GM10847 (cell line): ENCODE measurements around the gene MAML2.

ENCODE experiments used
- POLR2A ChIP-seq: IDR thresholded peaks from 2 replicates; pipeline ENCODE4 v1.6.1; 2011; ENCODE audit not compliant: insufficient read length; ENCODE audit errors: extremely low read depth

The MAML2 gene

DNA sequence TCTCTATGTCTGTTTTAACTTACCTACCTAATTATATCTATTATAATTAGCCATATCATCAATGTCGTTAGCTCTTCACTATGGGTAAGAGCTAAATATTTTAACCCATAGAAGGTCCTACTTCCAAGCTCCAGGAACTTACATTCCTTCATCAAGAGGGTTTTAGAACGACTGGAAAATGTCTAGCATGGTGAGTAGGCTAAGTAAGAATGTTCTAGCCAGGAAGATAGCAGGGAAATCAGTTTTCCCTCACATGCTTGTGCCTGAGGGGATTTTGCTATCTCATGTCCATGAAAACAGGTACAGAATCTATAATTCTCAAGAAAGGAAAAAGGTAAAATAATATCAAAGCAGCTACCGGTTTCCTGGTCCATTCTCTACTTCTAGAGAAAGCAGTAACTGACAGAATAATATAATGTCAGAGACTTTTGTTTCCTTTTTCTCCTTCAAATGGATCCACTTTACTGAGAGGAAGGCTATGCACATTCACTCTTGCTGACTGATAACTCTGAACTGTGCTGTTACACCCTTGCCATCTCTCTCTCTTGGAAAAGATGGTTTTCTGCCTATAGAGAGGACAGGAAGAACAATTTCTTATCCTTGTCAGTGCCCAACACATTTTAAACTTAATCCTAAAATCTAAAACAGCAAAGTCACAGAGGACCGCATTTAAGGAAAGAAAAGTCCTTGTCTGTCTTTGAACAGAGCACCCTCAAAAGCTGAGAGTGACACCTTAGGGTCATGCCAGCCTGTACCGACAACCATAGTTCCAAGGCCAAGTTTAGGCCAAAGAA, 67.0 kb downstream of the MAML2 start:
- TF ChIP-seq POLR2A: no peak

DNA sequence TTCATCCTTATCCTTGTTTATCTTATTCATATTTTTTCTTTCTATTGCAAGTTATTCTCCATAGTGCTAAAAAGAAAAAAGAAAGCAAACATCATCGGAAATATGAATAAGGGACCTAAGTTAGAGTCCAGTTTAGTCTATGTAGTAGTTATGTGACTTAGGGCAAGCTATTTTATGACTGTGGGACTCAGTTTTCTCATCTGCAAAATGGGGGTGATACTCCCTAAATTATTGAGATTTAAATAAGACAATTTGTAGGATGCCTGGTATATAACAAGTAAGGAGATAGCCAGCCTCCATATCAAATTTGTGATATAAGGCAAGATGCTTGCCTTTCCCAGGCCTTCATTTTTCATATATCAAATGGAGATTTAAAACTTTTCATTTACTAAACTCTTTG, 69.5 kb downstream of the MAML2 start:
- no peak for TF ChIP-seq POLR2A

DNA sequence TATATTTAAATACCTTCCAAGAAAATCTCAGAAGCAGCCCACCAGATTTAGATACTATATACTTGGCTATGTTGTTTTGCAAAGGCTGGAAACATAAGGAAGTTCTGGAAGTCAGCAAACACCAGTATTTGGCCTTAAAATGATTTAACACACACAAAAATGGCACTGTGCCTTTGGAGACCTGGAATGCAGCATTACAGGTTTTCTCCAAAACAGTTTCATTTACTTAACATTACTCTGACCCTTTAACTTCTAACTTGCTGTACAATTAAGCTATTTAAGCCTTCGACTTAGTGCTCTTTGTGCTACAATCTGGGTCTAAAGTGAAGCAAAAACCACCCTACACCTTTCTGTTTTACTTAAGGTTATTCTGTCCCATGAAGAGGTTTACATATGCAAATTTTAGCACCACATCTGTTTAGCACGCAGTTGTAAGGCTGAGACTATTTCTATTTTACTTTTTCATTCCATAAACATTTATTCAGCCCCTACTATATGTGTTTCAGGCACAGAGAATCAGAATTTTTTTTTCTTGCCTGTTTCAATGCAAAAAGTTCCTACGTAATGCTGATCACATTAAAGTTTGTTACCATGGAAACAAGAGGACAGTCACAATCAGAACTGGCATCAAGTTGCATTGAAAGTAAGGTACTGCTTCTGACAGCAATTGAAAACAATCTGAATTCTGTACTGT, 70.3 kb downstream of the MAML2 start:
- TF ChIP-seq POLR2A: no peak

DNA sequence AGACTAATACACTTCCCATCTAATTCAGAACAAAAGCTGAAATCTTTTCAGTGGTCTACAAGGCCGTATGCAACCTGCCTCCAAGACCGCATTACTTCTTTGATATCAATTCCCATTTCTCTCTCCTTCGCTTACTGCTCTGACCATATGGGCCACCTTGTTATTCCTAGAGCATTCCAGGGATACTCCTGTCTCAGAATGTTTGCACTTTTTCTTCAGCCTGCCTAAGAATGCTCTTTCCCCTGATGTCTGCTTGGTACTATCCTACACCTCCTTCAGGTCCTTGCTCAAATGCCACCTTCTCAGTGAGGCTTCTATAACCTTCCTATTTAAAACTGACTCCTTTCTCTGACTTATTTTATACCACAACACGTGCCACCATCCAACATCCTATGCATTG, 71.2 kb downstream of the MAML2 start:
- no peak for TF ChIP-seq POLR2A

DNA sequence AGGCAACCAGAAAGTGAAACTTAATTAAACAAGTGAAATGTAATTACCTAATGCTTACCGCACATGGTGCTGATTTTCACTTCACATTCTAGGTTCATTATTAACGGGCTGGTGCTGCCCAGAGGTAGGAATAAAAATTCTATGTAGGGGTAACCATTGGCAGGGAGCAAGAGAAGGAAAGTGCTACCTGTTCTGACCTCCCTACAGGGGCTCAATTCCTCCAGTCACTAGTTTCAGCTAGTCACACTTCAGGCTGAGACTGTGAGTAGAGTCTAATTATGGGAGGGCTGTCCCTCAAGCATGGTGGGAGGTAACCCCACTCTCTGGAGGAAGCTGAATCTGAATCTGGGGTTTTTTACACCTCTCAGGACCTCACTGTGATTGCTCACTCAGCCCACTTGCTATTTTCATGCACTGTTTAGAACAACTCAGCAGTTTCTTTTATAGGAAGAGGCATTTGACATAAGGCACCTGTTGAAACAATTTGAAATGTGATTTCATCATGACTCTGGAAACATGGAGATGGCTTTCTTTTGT, 75.4 kb downstream of the MAML2 start:
- TF ChIP-seq POLR2A: no peak

DNA sequence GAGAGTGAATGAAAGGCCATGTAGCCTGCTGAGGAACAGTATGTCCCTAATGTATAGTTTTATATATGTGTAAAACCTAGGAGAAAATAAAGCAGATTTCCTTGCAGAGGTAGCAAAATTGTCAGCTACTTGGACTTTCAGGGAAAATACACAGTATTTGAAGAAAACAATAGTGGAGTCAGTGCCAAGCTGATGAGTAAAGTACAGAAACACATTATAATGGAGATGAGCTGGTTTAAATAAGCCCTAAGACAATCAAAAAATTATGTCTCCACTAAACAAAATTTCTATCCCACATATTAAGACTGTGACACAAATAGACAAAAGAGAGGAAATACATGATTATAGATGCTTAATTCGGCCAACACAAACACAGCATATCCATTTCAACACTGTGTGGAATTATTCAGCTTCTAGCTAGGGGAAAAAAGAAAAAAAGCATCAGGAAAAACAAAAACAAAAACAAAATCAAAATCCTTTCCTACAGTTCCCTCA, 75.9 kb downstream of the MAML2 start:
- TF ChIP-seq POLR2A: no peak

DNA sequence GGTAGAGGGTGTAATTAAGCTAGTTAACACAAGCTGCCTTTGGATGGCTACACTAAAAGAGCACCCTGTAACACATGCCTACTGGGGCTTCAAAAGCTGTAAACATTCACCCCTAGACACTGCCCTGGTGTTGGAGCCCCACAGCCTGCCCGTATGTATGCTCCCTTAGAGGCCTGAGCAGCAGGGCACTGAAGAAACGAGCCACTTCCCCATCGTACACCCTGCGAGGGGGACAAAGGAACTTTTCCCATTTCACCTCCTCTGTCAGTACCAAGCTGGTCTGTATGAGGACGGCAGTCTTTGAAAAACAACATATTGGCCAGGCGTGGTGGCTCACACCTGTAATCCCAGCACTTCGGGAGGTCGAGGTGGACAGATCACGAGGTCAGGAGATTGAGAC, 77.0 kb downstream of the MAML2 start:
- no peak for TF ChIP-seq POLR2A

DNA sequence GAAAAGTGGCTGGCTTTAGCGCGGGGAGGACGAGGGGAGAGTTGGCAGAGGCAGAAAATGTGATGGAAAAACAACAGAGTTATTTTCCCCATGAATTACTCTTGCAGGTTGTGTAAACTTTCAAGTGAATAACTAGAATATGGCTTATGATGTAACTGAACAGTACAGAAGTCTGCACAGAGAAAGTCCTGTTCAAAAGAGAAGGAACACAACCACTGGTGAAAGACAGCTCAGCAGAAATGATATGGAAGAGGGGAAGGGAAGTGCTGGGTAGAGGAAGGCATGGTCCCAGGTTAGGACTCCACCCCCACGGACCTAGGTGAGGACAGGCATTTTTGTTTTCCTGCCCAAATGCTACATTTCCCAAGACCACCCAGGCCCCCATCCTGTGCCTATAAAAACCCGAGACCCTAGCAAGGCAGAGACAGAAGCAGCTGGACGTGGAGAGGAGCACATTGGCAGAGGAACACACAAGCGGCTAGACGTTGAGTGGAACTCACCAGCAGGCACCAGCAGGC, 77.7 kb downstream of the MAML2 start:
- no peak for TF ChIP-seq POLR2A

DNA sequence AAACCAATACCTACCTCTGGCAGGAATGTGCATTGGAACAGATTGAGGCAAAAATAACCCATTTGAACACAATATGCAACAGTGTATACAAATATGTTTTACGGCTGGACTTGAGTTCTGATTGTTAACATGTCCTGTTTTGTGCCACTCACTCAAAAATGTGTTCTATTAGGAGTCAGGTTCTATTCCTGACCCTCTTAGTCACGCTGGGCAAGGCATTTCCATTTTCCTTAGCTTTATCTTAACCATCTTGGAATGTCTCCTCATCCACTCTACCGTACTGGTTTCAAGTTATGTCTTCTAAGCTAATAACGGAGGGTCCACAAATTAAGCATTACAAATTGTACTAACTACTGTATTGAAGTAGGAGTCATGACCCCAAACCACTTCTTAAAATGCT, 78.6 kb downstream of the MAML2 start:
- TF ChIP-seq POLR2A: no peak

DNA sequence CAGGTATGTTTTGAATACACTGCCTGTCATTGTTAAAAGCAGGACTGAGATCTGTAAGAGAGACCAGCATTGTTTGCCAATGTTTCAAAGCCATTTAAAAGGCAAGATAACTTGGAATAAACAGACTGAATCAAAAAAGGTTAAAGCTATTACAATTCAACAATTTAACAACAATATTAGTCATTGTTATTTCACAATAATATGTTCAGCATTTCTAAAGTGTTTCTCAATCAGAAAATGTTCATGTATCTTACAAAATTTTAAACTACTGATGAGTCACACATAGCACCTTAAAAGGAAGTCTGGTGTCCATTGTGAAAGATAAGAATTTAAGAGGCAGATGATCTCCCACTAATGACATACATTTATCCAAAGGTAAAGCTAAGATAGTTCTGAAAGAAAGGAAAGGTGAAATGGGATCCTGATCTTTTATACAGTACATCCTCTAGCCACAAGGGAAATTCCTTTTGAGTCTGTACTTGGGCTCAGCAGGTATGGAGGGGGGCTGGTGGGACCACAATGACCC, 79.7 kb downstream of the MAML2 start:
- no peak for TF ChIP-seq POLR2A

DNA sequence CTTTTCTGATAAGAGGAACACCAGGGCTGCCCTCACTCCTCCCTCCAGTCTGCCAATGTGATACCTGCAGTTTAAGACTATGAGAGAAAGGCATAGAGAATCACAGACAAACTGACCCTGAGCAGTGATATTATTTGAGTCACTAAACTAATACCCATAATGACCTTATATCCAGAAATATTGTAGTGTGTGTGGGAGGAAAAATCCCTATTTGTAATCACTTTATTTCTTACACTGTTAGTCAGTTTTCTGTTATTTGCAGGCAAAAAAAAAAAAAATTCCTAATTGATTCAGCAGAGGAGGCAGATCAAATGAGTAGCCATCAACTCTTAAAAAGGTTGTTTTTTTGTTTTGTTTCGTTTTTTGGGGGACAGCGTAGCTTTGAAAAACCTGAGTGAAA, 82.5 kb downstream of the MAML2 start:
- TF ChIP-seq POLR2A: no peak

DNA sequence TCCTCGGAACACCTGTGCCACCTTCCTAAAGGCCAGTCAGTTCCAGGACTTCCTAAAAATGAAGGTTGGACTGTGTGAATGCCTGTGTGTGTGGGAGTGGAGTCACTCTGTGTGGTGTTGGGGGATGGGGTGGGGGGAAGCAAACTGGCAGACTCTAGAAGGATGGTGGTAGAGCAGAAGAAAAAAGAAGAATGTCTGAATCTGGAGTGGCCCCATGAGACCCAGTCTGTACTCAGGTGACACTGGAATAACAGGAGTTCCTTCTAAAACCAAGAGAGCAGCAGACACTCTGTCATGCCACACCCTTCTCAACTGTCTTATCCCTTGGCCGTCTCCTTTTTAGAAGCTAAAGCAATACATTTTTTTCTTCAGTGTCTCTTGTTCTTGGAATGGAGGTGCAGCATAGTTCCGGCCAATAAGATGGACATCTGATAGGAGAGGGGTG, 82.9 kb downstream of the MAML2 start:
- no peak for TF ChIP-seq POLR2A

DNA sequence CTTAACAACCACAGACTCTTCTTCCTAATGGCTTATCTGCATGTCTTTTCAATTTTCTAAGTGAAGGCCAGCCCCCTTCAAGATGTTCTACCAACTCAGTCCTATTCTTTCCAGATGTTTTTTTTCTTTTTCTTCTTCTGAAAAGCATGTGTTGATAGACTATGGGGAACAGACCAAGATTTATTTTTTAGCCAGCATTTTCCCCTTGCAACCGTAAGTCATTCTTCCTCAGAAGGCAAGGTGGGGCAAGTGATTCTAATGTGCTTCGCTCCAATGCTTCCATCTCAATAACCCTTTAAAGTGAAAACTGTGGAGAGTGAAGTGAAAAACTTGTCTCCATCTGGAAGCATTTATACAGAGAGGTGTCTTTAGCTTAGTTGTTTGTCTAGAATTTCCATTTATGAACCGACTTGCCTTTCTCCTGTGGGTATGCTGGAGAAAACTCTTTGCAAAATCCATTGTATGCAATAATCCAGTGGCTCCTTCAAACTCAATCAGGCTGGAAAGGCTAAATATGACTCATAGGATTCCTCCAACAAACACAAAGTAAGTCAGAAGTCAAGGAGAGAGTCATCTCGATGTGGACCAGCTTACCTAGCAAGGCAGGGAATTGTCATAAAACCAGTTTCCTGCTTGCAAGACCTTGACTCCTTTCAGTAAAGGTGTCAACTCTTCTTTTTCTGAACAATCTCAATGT, 83.7 kb downstream of the MAML2 start:
- TF ChIP-seq POLR2A: no peak

DNA sequence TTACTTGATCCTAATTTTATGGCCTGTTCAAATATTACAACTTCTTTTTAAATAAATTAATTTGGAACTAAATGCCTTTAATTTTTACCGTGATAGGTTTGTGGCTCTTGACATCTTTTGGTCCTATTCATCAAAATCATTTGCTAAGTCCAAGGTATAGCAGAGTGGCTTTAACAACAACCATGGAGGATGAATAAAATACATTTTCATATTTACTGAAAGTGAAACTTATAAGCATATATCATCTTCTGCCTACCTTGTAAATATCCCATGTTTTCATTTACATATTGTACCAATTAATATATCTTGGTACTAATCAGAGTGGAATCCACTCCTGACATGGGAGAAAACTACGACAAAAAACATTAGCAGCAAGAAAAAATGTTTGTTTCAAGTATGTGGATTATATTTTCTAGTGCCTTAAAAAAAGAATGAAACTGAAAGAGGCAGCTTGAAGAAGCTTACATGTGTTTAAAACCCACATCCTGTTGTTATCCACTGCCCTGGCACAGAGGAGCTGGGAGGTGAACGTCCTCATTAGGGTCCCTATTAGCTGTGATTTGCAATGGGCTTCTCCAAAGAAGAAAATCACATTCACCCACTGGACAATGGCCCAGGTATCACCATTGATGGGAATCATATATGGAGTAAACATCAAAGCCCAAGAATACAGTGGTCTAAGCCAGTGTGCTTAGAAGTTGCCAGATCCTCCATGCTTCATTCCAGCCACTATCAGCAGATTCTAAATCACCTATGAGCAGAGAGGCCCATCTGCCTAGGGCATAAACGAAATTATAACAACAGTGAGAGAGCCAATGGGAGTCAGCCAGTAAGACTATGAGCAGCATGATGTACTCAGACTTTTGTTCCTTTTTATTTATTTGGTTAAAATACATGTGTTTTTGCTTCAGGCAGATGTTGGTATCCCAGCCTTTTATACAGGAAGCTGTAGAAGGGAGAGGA, 84.7 kb downstream of the MAML2 start:
- TF ChIP-seq POLR2A: no peak
